ENCODE results near the gene MTHFSD. TPM values are rescaled to one million over a fixed set of nuclear protein-coding genes. Genes with fewer than 3 reads are reported as not detected.
A peak's percentile ranks its signal among the peaks of the same experiment; 100 is the strongest.
"Not testable (repeated sequence)": the region's sequence is repeated elsewhere in the genome, so short reads cannot be mapped to it uniquely, and the experiment has no call there.

Gene MTHFSD, protein sequence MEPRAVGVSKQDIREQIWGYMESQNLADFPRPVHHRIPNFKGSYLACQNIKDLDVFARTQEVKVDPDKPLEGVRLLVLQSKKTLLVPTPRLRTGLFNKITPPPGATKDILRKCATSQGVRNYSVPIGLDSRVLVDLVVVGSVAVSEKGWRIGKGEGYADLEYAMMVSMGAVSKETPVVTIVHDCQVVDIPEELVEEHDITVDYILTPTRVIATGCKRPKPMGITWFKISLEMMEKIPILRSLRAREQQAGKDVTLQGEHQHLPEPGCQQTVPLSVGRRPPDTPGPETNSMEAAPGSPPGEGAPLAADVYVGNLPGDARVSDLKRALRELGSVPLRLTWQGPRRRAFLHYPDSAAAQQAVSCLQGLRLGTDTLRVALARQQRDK
- 13.0 and 17.9 TPM in 2 replicates for total RNA-seq
- polyA plus RNA-seq (2012), result 14.5 TPM

DNA sequence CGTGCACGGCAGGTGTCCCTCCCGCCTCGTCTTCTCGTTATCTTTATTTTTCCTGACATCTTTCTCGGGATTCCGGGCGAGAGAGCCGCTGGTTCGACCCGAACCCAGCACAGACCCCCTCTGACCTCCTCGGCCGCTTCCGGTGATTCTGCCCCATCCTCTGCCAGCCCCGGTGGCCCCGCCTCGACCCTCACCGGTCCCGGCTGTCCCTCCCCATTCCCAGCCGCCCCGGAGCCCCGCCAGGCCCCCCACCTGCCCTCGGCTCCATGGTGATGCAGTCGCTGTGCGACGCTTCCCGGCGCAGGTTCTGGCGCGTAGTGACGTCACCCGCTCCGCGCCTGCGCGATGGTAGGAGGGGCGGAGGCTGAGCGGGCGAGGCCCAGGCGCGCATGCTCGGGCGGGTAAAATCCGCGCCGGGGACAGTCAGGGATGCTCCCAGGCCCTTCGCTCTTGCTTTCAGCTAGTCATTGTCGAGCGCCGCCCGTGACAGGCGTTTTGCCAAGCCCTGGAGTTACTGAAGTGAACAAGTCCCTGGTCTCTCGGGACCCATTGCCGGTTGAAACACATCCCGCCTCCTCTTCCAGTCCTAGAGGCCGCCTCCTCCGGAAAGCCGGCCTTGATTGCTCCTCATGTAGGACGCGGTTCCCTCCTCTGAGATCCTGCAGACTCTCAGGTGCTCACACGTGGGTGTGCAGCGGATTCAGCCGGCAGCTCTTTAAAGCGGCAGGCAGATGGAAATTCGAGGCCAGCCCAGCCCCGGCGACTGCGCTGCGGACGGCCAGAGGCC is at the start of gene MTHFSD:
TSS of gene MTHFSD (minus strand) at position 319 of the 787 bp plus-strand sequence. CDS start at position 268, 51 bp downstream.
- DNase-seq (ENCODE audit: low read depth), result peak; percentile 93

DNA sequence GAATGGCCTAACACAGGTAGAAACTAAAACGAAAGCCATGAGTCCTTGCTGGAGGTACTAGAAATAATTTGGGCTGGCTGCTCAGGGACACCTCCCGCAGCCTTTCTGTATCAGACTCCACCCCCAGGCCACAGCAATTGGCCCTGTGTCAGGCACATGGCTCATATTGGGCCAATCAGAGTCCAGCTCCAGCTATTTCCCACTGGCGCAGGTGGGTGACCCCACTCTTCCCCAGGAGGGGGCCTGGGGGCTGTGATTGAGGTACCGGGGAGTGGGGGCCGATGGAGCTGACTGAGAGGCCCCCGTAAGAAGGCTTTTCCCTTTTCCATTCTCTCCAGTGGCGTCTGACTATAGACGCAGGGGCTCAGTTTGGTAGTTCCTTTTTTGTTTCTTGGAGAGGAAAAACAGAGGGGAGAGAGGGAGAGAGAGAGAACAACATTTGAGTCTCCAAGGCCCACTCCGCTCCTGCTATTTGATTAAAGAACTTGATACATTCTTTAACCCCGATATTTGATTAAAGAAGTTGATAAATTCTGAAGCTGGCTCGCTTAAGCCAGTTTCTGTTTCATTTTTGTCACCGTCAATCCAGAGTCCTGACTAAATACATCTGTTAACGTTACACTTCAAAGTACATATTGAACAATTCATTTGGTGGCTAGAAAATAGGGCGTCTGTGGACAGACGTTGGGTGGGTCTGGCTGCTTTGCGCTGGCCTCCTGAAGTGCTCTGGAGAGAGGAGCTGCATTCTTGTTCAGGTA is 49.6 kb upstream of the MTHFSD start:
- DNase-seq (ENCODE audit: low read depth), result no peak

DNA sequence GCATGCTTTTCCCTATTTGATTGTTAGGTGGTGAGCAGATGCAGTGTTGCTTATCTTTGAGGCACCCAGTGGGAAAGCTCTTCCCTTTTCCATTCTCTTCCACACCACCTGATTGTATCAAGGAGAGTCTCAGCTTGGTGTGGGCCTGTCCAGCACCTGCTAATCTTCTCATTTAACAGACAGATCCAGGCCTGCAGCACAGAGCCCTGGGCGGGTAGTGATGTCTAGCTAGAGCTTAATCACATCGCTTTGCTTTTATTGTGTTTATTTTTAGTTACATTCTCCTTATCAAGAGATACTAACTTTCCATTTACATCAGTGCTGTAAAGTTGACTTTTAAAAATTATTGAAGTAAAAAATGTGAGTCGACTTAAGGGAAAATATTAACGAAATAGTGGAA is 47.5 kb upstream of the MTHFSD start:
- DNase-seq (ENCODE audit: low read depth), result no peak

DNA sequence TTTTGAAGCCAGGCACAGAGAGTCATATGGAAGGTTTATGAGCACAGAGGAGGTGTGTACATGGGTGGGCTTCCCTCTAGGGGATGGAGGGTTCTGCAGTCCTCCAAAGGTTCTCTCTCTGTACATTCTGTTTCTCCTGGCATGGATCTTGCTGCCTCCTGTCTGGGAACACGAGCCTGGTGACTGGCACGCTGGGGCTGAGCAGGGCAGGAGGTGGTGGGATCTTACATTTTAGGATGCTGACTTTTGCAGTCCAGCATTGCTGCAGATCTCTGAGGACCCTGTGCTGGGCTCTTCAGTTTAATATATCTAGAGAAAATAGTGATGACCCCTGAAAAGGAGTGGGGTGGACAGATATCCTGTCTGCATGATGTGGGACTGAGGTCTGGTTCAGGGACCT is 46.3 kb upstream of the MTHFSD start:
- no peak for DNase-seq (ENCODE audit: low read depth)

DNA sequence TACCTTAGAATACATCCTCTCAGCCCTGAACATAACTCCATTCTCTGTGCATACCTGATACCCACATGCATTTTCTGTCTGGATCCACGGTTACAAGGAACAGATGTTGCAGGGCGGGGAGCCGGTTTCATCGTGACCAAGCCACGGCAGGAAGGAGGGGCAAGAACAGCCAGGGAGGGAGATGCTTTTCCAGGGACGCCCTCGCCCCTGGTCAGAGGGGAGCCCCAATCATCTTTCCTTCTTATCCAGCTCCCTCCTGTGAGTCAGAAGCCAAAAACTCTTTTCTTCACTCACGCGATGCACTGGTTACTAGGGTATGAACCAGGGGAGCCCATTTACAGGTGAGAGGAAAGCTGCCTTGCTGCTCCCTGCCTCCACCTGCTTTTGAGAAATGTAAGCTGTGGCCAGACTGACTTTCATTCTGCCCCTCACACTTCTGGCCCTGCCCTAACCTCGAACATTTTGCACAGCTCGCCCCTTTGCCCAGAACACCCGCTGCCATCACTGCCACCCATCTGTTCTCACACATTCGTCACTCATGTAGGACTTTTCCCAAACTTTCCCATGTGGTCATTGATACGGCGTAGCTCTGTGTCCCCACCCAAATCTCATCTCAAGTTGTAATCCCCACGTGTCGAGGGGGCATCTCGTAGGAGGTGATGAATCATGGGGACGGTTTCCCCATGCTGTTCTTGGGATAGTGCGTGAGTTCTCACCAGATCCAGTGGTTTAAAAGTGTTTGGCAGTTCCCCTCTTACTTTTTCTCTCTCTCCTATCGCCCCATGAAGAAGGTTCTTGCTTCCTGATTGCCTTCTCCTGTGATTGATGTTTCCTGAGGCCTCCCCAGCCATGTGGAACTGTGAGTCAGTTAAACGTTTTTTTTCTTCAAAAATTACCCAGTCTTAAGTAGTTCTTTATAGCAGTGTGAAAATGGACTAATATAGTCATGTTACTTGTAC is 43.9 kb upstream of the MTHFSD start:
- no peak for DNase-seq (ENCODE audit: low read depth)

DNA sequence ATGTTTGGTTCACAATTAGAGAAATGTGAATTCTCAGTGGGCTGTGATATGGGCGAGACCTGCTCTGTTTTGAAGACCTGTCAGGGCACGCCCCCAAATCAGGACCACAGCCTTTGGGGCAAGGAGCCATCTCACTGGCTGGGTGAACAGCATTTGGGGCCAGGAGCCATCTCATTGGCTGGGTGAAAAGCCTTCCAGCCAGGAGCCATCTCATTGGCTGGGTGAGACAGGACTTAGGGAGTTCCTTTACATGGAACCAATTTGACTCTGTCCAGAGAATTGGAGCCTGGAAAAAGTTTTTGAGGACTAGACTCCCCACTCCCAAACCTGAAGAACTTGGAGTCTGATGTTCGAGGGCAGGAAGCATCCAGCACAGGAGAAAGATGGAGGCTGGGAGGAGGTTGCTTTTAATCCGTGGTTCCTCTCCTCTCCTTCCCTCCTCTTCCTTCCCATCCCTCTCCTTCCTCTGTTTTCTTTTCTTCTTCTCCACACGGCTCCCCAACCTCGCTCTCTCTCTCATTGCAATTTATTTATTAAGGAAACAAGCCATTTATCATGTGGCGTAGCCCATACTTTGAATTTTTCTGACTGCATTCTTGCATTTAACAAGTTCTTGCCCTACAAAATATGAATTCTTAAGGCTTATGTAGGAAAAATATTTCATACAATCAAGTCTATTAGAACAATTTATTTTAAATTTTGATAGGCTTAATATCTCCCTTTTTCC is 43.0 kb upstream of the MTHFSD start:
- DNase-seq (ENCODE audit: low read depth), result no peak

DNA sequence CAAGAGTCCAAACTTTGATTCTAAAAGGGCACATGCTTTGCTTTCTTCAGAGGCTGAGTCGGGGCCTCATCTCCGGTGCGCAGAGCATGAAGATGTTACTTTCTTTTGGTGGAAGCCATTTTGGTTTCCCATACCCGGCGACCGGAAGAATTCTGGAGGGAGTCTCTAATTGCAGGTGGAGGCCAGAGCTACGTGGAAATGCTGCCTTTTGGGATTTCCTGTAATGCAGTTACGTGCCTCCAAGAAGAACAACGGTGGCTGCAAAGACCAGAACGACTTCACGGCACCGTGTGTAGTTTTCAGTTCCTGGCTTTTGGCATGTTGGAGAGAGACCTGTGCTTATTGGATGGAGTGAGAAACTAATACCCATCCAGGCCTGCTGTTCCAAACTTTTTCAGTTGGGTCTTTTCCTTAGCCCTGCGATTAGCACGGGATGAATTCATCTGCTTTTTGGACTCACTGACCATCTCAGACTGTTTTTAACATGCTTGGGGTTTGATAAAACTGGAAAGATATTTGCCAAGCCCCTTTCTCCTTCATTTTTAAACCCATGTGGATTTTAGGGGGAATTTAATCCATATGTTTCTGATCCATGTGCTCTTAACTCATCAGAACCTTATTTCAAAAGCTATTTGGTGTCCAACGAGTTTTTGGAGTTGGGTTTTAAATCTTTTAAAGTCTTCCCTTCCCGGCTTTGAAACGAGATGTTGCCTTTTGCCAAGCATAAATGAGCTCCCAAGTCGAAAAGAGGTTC is 42.3 kb upstream of the MTHFSD start:
- DNase-seq (ENCODE audit: low read depth), result no peak

DNA sequence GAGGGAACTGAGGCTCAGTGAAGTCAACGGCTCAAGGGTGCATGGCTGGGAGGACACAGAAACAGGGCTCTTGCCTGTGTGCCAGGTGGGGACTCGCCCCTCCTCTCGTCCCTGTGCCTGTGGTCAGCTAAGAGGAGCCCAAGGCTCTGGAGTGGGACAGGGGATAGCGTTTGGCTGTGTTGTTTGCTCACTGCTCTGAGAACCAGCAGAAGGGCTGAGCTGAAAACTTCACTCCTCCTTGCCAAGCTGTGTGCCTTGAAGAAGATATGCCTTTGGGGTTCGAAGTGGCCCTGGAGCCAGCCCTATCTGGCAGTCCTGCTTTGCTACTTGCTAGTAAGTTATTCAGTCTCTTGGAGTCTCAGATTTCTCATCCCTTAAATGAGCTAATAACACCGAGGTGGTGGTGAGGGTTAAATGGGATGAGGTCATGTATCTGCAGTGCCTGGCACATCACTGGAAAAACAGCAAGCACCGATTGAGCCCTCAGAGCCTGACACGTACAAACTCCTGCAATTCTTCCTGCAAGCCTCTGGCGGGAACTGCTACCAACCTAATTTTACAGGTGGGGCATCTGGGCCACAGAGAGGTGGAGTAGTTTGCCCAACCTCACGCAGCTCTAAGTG is 41.1 kb upstream of the MTHFSD start:
- DNase-seq (ENCODE audit: low read depth), result no peak

DNA sequence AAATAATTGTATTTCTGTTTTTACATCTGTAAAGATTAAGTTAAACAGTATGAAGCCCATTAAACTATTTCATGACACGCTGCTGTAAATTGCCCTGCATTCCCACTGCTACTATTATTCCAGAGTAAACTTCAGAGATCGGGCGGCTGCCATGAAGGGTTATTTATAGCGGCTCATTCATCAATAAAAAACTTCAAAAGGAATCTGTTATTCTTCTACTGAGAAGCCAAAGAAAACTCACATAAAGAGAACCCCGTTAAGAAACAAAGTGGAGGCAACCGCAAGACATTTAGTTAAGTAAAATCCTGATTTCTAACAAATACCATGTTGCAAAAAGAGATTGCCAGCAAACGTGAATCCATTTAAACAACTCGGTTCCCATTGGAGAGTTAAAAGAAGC is 39.7 kb upstream of the MTHFSD start:
- no peak for DNase-seq (ENCODE audit: low read depth)

DNA sequence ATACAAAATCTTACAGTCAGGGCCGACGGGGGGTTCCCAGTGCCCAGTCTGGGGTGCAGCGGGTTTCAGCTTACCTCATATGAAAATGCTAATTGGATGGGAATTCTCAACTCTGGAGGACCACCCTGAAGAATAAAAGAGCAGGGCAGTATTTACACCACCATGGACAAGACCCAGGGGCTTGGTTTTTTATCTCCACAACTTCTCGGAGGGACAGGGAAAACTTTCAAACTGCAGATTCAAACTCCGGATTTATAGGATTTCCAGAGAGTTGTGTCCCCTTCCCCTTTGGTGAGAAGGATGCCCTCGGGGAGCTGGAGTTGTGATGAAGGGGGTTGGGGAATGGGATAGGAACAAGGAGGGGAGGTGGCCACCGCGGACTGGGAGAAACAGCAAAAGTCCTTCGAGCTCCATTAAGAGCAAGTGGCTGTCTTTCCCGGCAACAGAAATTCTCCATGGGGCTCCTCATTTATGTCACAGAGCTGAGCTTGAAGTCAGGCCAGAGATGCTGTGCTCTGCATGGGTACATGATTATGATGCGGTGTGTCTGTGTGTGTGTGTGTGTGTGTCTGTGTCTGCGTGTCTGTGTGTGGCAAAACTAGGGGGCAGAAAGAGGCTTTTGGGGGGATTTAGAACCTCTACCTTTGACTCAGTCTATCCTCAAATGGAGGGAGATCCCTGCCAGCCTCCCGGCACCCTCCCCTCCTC is 39.0 kb upstream of the MTHFSD start:
- no peak for DNase-seq (ENCODE audit: low read depth)

DNA sequence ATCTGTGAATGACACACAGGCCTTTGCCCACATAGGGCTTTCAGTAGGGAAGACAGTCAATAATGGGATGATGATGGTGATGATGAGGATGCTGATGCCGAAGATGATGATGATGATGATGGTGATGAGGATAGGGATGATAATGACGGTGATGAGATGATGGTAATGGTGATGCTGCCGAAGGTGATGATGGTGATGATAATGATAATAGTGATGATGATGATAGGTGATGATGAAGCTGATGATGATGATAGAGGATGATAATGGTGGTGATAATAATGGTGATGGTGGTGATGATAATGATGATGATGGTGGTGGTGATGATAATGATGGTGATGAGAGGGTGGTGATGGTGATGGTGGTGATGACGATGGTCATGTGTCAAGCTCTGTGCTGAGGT is 36.2 kb upstream of the MTHFSD start:
- DNase-seq (ENCODE audit: low read depth), result no peak

DNA sequence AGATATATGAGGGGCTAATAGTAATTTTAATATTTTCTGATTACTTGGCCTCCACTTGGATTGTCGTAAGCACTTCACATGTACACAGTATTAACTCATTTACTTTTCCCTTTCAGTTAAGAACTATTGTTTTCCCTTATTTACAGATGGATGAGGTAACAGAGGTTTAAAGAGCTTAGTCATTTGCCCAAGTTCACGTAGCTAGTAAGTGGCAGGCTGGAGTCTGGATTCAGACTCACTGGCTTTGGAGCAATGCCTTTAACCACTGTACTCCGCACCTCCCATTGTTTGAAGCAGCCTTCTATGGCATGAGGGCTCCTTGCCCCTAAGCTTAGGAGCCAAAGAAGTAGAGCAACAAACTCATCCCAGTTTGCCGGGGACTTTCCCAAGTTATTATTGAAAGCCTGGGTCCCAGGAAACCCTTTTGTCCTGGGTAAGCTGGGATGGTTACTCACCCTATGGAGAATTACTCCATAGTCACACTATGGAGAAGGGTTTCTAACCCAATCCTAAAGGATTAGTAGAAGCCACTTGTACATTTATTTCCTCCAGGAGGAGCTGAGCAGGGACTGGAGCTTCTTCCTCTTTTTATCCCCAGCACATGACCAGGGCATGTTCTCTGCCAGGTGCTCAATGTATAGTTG is 35.6 kb upstream of the MTHFSD start:
- DNase-seq (ENCODE audit: low read depth), result peak; percentile 62

DNA sequence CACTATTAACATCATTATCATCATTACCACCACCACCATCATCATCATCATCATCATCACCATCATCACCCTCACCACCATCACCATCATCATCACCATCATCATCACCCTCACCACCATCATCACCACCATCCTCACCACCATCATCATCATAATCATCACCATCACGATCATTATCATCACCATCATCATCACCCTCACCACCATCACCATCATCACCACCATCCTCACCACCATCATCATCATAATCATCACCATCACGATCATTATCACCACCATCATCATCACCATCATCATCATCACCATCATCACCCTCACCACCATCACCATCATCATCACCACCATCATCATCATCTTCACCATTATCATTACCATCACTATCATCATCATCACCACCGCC is 32.9 kb upstream of the MTHFSD start:
- DNase-seq (ENCODE audit: low read depth), result not testable (repeated sequence)

DNA sequence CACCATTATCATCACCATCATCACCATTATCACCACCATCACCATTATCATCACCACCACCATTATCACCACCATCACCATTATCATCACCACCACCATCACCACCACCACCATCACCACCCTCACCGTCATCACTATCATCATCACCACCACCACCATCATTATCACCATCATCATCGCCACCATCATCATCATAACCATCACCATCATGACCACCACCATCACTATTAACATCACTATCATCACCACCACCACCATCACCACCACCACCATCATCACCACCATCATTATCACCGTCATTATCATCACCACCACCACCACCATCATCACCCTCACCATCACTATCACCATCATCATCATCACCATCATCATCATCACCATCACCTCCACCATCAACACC is 32.5 kb upstream of the MTHFSD start:
- no peak for DNase-seq (ENCODE audit: low read depth)

DNA sequence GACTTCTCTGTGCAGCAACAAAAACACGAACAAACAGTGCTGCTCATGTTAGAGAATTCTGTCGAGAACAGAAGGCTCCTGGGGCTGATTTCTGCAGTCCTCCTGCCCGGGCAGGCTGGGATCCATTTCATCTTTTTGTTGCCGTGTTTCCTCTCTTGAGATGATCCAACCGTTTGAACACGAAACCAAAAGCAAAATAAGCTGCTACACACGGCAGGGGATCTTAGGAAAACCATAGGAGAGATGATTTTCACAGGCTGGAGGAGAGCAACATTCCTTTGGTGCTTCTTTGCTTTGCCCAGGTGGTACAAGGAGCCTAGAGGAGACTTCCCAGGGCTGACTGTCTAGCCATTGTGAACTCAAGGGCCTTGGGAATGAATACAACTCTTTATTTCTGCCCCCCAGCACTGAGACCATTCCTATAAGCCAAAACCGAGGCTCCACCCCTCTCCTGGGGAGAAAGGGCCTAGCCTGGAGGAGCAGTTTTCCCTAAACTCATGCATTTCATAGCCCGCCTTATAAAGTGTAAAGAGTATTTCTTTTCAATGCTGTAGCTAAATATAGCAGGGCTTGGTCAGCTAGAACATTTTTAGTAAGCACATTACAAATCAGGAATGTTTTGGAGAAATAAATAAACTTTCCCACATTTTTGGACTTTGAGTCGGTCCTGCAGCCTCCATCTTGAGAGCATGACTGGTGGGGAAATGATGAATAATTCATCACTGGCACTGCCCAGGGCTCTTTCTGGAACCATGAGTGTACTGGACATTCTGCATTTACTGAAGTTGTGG is 31.0 kb upstream of the MTHFSD start:
- DNase-seq (ENCODE audit: low read depth), result peak; percentile 51

Measured in myocyte (in vitro differentiated cells).